Stimulated activated effector memory CD8-positive, alpha-beta T cell treated with anti-CD3 and anti-CD28 coated beads, Interleukin-12 subunit alpha, Interleukin-12 subunit beta, amount 100 ng/mL, for 72 hours (primary cell): ENCODE results near the gene PLCD3.

Experiments used
- ATAC-seq: fragments of 150-1000 bp; cut with Tn5 transposase; 2 replicates; pipeline ENCODE4 v1.10.0; 2021
- DNase-seq, 2 donors: peaks; one replicate each; pipeline ENCODE4 v3.0.0; 2021 to 2022; ENCODE audit warnings: low spot score in 2 of 2
- H3K27ac Mint-ChIP-seq: one replicate; pipeline ENCODE4 v1.8.0; 2022; ENCODE audit warnings: mild to moderate bottlenecking, mixed read lengths
- H3K36me3 Mint-ChIP-seq: one replicate; pipeline ENCODE4 v1.8.0; 2022; ENCODE audit warnings: mild to moderate bottlenecking, mixed read lengths
- H3K4me1 Mint-ChIP-seq: one replicate; pipeline ENCODE4 v1.8.0; 2022; ENCODE audit warnings: mixed read lengths
- H3K4me3 Mint-ChIP-seq: one replicate; pipeline ENCODE4 v1.8.0; 2022; ENCODE audit warnings: mild to moderate bottlenecking, mixed read lengths
- H3K9me3 Mint-ChIP-seq: one replicate; pipeline ENCODE4 v1.8.0; 2022; ENCODE audit warnings: mixed read lengths

PLCD3 gene, protein sequence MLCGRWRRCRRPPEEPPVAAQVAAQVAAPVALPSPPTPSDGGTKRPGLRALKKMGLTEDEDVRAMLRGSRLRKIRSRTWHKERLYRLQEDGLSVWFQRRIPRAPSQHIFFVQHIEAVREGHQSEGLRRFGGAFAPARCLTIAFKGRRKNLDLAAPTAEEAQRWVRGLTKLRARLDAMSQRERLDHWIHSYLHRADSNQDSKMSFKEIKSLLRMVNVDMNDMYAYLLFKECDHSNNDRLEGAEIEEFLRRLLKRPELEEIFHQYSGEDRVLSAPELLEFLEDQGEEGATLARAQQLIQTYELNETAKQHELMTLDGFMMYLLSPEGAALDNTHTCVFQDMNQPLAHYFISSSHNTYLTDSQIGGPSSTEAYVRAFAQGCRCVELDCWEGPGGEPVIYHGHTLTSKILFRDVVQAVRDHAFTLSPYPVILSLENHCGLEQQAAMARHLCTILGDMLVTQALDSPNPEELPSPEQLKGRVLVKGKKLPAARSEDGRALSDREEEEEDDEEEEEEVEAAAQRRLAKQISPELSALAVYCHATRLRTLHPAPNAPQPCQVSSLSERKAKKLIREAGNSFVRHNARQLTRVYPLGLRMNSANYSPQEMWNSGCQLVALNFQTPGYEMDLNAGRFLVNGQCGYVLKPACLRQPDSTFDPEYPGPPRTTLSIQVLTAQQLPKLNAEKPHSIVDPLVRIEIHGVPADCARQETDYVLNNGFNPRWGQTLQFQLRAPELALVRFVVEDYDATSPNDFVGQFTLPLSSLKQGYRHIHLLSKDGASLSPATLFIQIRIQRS

DNA sequence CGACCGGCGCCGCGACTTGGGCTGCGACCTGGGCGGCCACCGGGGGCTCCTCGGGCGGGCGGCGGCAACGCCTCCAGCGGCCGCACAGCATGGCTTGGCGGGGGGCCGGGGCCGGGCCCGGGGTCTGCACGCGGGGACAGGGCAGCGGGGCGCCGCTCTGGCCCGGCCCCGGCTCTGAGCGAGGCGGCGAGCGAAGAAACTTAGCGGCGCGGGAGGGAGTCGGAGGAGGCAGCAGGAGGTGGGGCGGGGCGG, at the start of gene PLCD3:
TSS of gene PLCD3 (minus strand) at position 196 of the 252 bp plus-strand sequence. CDS start at position 91, 105 bp downstream.
- DNase-seq, result no peak
- H3K4me3 Mint-ChIP-seq, result peak within 1 kb of the TSS; percentile 77
- H3K36me3 Mint-ChIP-seq, result no peaks in the 10 kb centered on the region
- peaks cover 33% of the 10 kb centered on the region for H3K4me1 Mint-ChIP-seq
- ATAC-seq, result peak; percentile 50
- H3K9me3 Mint-ChIP-seq, result no peaks in the 10 kb centered on the region
- peak within 1 kb of the TSS; percentile 48 for H3K27ac Mint-ChIP-seq

DNA sequence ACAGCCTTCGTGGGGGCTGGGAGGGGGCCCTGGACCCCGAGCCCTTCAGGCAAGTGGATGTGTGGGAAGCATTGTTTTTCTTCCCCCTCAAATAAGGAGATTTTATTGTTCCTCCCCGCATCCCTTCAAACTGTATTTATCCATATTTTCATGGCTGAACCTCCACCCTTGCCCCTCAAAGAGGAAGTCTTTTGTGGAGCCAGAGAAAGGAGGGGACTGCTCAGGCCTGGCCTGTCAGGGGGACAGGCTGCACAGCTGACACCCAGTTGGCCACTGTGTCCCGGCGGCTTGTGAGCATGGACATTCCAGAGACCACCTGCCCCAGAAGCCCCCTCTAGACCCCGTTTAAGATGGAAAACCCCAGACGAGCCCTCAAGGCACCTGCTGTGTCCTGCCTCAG, 45.2 kb upstream of the PLCD3 start:
- ATAC-seq (no peak), DNase-seq (no peak)
- no peak overlapping the region for H3K4me3 Mint-ChIP-seq
- H3K9me3 Mint-ChIP-seq, result no peaks in the 10 kb centered on the region
- peaks cover 9% of the 10 kb centered on the region for H3K4me1 Mint-ChIP-seq
- no peak overlapping the region for H3K27ac Mint-ChIP-seq
- H3K36me3 Mint-ChIP-seq, result peaks cover 6% of the 10 kb centered on the region

DNA sequence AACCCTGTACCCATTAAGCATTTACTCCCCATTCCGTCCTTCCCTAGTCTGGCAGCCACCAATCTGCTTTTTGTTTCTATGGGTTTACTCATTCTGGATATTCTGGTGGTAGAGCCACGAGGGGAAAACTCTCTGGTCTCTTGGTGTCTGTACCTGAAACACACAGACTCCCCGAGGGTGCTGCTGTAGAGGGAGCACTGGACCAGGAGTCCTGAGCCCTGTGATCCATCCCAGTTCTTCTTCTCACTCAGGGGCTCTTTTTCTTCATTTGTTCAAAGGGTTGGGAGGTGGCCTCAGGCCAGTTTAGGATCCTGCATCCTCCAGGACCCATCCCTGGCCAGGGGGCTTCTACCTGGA, 43.4 kb upstream of the PLCD3 start:
- ATAC-seq (no peak), DNase-seq (no peak)
- Mint-ChIP-seq H3K36me3 (peaks cover 6% of the 10 kb centered on the region), H3K4me3 (no peak overlapping the region), H3K4me1 (peaks cover 17% of the 10 kb centered on the region), H3K27ac (peak overlapping the region; percentile 44), H3K9me3 (no peaks in the 10 kb centered on the region)

DNA sequence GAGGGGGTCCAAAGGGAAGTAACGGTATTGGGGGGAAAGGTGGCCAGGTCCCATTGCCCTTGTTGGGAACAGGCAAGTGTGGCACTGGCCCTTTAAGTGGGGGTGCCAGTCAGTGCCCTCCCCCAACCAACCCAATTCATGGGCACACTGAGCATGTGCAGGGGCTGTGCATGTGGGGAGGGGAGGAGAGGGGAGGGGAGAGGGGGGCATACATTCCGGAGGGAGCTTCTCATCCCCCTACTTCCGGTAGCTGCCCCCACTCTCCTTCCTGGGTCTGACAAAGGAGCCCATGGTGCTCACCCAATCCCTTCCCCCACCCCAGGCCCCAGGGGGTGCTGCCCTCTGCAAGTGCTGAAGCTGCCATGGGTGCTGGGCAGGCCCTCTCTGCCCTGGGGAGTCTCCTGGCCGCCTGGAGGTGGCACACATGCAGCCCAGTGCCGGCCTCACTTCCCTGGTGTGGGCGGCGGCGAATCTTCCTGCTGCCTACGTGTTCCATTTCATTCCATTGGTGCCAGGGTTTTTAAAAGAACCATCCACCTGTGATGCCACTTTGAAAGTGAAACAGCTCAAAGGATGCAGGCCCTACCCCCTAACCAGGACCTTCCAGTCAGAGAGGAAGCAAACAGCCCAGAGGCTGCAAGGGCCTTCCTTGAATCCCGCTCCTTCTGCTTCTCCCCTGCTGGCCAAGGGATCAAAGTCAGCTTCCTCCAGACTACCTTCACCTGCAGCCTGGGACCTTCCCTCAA, 40.4 kb upstream of the PLCD3 start:
- Mint-ChIP-seq H3K36me3 (peaks cover 6% of the 10 kb centered on the region), H3K4me1 (peaks cover 23% of the 10 kb centered on the region), H3K4me3 (peak overlapping the region; percentile 62), H3K27ac (peak overlapping the region; percentile 96), H3K9me3 (no peaks in the 10 kb centered on the region)
- DNase-seq (peak; percentile 24 to 68), ATAC-seq (peak; percentile 63)

DNA sequence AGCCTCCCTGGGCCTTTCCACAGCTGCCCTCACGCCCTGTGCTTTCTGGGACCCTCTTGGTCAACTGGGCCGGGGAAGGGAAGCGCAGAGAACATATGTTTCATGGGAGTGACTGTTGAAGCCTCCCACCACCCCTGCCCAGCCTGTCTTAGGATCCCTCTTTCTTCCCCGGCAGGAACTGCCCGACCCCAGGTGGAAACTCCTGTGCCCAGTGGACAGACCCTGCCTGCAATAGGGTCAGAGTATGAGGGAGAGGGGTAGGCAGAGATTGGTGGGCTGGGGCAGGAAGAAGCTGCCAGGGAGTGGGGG, 39.9 kb upstream of the PLCD3 start:
- Mint-ChIP-seq H3K9me3 (no peaks in the 10 kb centered on the region), H3K4me3 (peak overlapping the region; percentile 62), H3K36me3 (peaks cover 6% of the 10 kb centered on the region), H3K27ac (peak overlapping the region; percentile 96), H3K4me1 (peaks cover 23% of the 10 kb centered on the region)
- DNase-seq, result no peak
- no peak for ATAC-seq

DNA sequence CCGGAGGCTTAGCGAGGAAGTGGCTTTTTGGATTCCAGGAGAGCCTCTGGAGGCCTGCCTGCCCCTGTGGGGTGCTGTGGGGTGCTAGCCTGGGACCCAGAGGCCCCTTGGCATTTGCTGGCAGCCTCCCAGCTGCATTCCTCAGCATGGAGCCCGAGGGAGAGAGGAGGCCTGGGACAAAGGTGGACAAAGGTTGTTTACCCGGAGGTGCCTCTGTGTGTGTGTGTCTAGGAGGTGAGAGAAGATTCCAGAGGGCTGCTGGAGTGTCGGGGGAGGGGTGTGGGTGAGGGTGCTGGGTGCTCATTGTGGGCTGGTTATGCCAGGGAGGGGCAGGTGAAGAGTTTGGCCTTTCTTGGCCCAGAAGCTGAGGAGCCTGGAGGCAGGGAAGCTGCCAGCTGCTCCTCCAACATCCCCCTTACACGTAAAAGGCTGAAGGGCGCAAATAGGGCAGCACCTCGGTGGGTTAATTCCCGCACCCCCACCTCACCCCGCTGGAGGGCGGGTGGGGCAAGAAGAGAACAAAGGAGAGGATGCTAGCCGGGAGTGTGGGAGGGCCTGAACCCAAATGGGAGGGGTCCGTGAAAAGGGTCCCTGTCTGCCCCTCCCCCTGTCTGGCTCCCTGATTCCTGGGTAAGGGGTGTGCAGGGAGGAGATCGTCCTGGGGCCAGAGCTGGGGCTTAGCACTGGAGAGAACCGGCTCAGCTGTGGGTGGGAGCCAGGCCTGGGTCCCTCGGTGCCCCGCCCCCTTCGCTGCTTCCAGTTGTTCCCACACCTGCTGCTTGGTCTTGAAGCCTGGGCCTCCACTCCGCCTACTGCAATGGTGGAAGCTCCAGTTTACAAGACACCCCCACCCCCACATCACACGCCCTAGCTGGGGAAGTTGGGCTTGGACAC, 39.3 kb upstream of the PLCD3 start:
- ATAC-seq (no peak), DNase-seq (no peak)
- H3K27ac Mint-ChIP-seq, result peak overlapping the region; percentile 96
- H3K9me3 Mint-ChIP-seq, result no peaks in the 10 kb centered on the region
- peaks cover 23% of the 10 kb centered on the region for H3K4me1 Mint-ChIP-seq
- peak overlapping the region; percentile 62 for H3K4me3 Mint-ChIP-seq
- peaks cover 6% of the 10 kb centered on the region for H3K36me3 Mint-ChIP-seq

DNA sequence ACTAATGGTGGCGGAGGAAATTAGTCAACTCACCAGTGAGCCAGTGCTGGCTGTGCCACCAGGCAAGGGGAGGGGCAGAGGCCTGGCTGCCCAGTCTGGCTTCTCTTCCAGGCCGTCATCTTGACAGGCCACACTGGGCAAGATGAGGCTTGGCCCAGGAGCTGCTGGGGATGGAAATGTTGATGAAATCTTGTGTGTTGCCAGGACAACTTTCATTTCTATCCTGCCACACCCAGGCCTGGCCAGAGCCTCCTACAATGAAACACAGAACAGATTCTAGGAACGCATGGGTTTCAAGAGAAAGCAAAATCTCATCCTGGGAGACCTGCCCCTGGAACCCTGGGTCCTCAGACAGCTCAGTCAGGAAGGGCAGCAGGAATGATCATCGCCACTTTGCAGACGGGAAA, 38.6 kb upstream of the PLCD3 start:
- Mint-ChIP-seq H3K9me3 (no peaks in the 10 kb centered on the region), H3K27ac (peak overlapping the region; percentile 96), H3K4me1 (peaks cover 23% of the 10 kb centered on the region), H3K4me3 (peak overlapping the region; percentile 48), H3K36me3 (peaks cover 6% of the 10 kb centered on the region)
- ATAC-seq (peak; percentile 63), DNase-seq (no peak)

DNA sequence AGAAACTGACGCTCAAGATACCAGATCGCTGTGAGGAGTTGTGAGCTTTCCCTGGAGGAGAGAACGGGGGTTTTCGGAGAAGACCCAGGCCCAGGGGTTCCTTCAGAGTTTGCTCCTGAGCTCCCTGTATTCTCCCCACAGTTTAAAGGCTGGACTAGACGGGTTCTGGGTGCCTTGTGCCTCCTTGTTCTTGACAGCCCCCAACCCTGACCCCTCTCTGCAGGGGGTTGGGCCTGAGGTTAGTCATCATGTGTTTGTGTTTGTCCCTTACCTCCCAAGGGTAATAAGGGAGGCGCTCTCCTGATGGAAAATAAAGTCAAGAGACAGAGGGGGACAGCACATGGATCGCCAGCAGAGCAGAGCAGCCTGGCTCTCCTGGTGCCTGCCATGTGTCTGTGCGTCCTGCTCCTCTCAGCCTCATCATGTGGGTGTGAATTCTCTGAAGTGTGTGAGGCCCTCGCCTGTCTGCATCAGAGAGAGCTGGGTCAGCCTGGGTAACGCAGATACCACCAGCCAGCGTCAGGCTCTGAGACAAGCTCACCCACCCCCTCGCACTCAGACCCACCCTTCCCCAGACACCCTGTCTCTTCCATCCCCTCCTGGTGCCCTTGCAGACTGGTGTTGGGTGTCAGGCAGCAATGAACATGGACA, 38.1 kb upstream of the PLCD3 start:
- DNase-seq (no peak), ATAC-seq (peak; percentile 66)
- H3K9me3 Mint-ChIP-seq, result no peaks in the 10 kb centered on the region
- peaks cover 24% of the 10 kb centered on the region for H3K4me1 Mint-ChIP-seq
- H3K36me3 Mint-ChIP-seq, result peaks cover 6% of the 10 kb centered on the region
- peak overlapping the region; percentile 96 for H3K27ac Mint-ChIP-seq
- H3K4me3 Mint-ChIP-seq, result peak overlapping the region; percentile 48

DNA sequence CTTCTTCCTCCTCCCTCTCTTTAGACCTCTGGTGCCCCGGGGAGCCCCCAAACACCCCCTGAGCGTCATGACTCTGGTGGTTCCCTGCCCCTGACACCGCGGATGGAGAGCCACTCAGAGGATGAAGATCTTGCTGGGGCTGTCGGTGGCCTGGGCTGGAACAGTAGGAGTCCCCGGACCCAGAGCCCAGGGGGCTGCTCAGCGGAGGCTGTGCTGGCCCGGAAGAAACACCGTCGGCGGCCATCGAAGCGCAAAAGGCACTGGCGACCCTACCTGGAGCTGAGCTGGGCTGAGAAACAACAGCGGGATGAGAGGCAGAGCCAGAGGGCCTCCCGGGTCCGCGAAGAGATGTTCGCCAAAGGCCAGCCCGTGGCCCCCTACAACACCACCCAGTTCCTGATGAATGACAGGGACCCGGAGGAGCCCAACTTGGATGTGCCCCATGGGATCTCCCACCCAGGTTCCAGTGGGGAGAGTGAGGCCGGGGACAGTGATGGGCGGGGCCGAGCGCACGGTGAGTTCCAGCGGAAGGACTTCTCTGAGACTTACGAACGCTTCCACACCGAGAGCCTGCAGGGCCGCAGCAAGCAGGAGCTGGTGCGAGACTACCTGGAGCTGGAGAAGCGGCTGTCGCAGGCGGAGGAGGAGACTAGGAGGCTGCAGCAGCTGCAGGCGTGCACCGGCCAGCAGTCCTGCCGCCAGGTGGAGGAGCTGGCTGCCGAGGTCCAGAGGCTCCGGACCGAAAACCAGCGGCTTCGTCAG, 36.9 kb upstream of the PLCD3 start:
- H3K27ac Mint-ChIP-seq, result peak overlapping the region; percentile 12
- H3K9me3 Mint-ChIP-seq, result no peaks in the 10 kb centered on the region
- ATAC-seq, result no peak
- no peak for DNase-seq
- H3K4me3 Mint-ChIP-seq, result no peak overlapping the region
- H3K4me1 Mint-ChIP-seq, result peaks cover 32% of the 10 kb centered on the region
- H3K36me3 Mint-ChIP-seq, result peaks cover 6% of the 10 kb centered on the region

DNA sequence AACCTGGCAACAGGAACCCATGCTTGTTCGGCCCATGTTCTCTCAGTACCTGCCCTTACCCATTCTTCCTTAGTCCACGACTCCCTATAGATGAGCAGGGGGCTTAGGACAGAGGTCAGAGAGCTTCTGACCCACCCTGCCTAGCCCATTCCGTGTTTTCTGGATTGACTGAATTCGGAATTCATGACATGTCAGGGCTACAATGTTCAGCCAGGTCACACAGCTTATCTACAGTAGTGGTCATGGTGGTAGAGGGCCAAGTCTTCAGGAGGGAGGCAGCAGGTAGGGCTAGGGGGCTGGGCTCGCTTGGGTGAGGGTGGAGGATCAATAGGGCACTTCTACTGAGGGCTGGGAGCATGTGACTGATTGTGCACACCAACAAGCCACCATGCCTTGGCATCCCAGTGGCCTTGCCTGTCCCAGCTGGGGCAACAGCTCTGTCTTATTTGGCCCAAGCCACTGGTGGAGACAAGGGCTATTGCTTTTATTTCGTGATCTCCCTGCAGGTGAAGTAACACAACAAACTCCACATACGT, 32.5 kb upstream of the PLCD3 start:
- no peak for ATAC-seq
- Mint-ChIP-seq H3K36me3 (peaks cover 15% of the 10 kb centered on the region), H3K4me3 (no peak overlapping the region), H3K4me1 (peaks cover 23% of the 10 kb centered on the region), H3K9me3 (no peaks in the 10 kb centered on the region), H3K27ac (no peak overlapping the region)
- DNase-seq, result no peak

DNA sequence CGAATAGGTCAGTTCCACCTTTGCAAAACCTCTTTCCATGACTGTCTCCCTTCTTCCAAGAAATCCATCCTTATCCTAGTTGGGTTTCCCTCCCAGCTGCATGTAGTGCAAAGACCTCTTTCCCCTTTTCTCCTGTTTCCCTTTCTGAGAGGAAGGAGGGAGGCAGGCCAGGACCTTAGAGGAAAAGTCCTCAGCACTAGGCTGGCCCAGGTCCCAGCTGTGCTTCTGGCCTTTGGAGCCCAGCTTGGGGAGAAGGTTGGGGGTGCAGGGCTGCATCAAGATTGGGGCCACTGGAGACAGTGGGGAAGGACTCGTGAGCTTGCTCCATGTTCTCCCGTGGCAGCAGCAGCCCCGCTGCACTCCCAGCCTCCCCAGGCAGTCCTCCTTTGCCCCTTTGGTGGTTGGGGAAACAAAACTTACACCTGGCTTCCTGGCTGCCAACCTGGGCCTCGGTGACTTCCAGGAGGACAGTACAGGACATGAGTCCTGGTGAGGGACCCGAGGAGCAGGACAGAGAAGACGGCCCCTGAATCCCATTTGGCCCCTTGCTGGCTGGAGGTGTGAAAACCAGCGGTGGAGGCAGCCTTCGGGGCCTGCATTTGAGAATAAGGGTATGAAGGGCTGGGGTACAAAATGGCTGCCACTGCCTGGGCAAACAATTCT, 29.8 kb upstream of the PLCD3 start:
- H3K36me3 Mint-ChIP-seq, result peaks cover 28% of the 10 kb centered on the region
- H3K27ac Mint-ChIP-seq, result peak overlapping the region; percentile 98
- peak overlapping the region; percentile 89 for H3K4me3 Mint-ChIP-seq
- no peak for ATAC-seq
- H3K9me3 Mint-ChIP-seq, result no peaks in the 10 kb centered on the region
- peaks cover 48% of the 10 kb centered on the region for H3K4me1 Mint-ChIP-seq
- no peak for DNase-seq

DNA sequence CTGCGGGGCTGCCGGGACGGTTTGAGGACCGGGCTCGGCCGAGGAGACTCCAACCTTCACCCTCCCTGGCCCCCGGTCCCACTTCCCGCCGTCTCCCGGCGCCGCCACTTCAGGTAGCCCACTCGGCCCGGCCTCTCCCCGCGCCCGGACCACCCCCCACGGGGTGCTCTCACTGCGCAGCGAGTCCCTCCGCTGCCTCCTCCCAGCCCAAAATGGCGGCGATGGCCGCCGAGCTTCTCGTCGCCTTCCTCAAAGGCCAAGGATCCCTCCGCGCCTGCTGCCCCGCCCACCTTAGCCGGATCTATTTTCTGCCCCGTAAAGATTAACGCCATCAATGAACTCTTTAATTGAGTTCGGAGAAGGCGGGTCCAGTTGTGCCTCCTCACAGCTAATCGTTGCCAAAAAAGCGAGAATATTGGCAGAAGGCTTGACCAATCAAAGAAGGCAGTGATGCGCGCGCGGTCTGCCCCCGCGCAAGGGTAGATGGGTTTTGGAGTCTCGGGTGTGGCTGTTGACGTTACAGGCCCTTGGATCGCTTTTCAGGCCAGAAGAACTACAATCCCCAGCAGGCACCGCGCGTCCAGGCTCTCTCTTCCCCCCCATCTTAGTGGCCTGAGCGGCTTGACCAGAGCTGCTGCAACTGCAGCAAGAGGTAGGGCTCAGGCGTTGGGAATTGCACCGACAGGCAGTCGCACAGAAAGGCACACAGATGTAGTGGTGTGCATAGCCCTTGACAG, 29.1 kb upstream of the PLCD3 start, which contains the start of gene HEXIM2:
TSS of gene HEXIM2 (plus strand) at position 588 of the 737 bp plus-strand sequence. CDS start 919 bp downstream, outside the sequence.
- H3K4me1 Mint-ChIP-seq, result peaks cover 48% of the 10 kb centered on the region
- no peaks in the 10 kb centered on the region for H3K9me3 Mint-ChIP-seq
- H3K27ac Mint-ChIP-seq, result peak within 1 kb of the TSS; percentile 98
- peaks cover 28% of the 10 kb centered on the region for H3K36me3 Mint-ChIP-seq
- H3K4me3 Mint-ChIP-seq, result peak within 1 kb of the TSS; percentile 89
- peak; percentile 97 for ATAC-seq
- DNase-seq, result peak; percentile 88 to 98
